Kidney (tissue), 14 donors: Measurements from ENCODE around the gene RNF145. TPM values are rescaled to one million over a fixed set of nuclear protein-coding genes. Genes with fewer than 3 reads are reported as not detected.

Source experiments
- DNase-seq, 5 donors: peaks; one replicate each; pipeline ENCODE4 v3.0.0-alpha.2; 2013 to 2020
- FAIRE-seq: peaks from 2 replicates; lab custom pipeline; 2012; peaks lifted over from hg19 to GRCh38; lab: Jason Lieb, UNC
- H3K27ac ChIP-seq, 2 donors: one replicate each; pipeline ENCODE4 v1.7.0; 2013; ENCODE audit warnings: low read depth in 2 of 2, low read length in 2 of 2, inconsistent platforms in 1 of 2
- H3K27me3 ChIP-seq: one replicate; pipeline ENCODE4 v1.7.1; 2013; ENCODE audit warnings: low read length, inconsistent platforms; ENCODE audit not compliant: control insufficient read depth, insufficient read depth
- H3K36me3 ChIP-seq, 3 donors: one replicate each; pipeline versions ENCODE4 v1.7.0 to v1.7.1; 2013; ENCODE audit warnings: low read length in 3 of 3, control low read depth in 1 of 3, inconsistent platforms in 1 of 3; ENCODE audit not compliant: insufficient read depth in 3 of 3, control insufficient read depth in 2 of 3
- H3K4me1 ChIP-seq, 3 donors: one replicate each; pipeline versions ENCODE4 v1.7.0 to v1.7.1; 2013; ENCODE audit warnings: low read length in 3 of 3, inconsistent platforms in 1 of 3, low read depth in 1 of 3; ENCODE audit not compliant: control insufficient read depth in 2 of 3, insufficient read depth in 2 of 3
- H3K4me3 ChIP-seq, 3 donors: one replicate each; pipeline versions ENCODE4 v1.7.0 to v1.8.1; 2013; ENCODE audit warnings: low read length in 3 of 3, control low read depth in 1 of 3, inconsistent platforms in 1 of 3
- H3K9ac ChIP-seq, 3 donors: one replicate each; pipeline versions ENCODE4 v1.7.0 to v1.7.1; 2013; ENCODE audit warnings: low read length in 3 of 3, control low read depth in 1 of 3, inconsistent platforms in 1 of 3
- H3K9me3 ChIP-seq, 3 donors: one replicate each; pipeline versions ENCODE4 v1.7.0 to v1.7.1; 2013; ENCODE audit warnings: low read length in 3 of 3, control low read depth in 1 of 3, inconsistent platforms in 1 of 3; ENCODE audit not compliant: control insufficient read depth in 2 of 3, insufficient read depth in 1 of 3
- CTCF ChIP-seq: IDR thresholded peaks from 3 replicates; pipeline ENCODE4 v1.5.1; 2012; ENCODE audit warnings: mild to moderate bottlenecking, moderate library complexity, borderline replicate concordance; ENCODE audit not compliant: insufficient read depth; ENCODE audit errors: extremely low read depth
- intact Hi-C: fragments of 100-400 bp; cut with DNase I; formaldehyde crosslinking; loops from one replicate; pipeline ENCODE4 v1.11.1; 2022
- polyA plus RNA-seq: library from polyadenylated mRNA; stranded (reverse); fragments of 350-450 nt; fragmentation: Illumina TruSeq; extraction: RNeasy Lipid Tissue Mini Kit (QIAGEN cat#74804); gene quantifications from one replicate; pipeline ENCODE4 v1.2.3, GENCODE V29; 2014; ENCODE audit warnings: low read depth, low replicate concordance; ENCODE audit not compliant: insufficient read depth
- total RNA-seq: library from RNA; stranded (reverse); fragmentation: NEBNext Ultra II Directional; extraction: Animal tissue kit (Norgen Biotek cat#: 25700); gene quantifications from one replicate; pipeline ENCODE4 v1.2.1, GENCODE V29; 2021
- donor health status: control.
- donor health status: control.
- donor health status: control.
- donor health status: control.
- donor health status: control.
- donor health status: DM: yes; HTN: yes; CAD: no.
- donor health status: Normal renal cell carcinoma (clear cell type).

The RNF145 gene
- total and polyA plus RNA-seq, 2 donors from 2014 or later: 29.6 to 66.5 TPM

GRCh38 chr5:159207686-159208513 is 1.5 kb downstream of the RNF145 start:
- intact Hi-C loops: no loop called here
- no peak for FAIRE-seq
- DNase-seq: peak; percentile 86 to 93 (median 90)
- H3K9me3 ChIP-seq: no peaks in the 10 kb centered on the region
- H3K27ac ChIP-seq: peak overlapping the region; percentile 85 to 88
- H3K9ac ChIP-seq: peak overlapping the region; percentile 72 to 89 (median 84)
- no peaks in the 10 kb centered on the region for H3K27me3 ChIP-seq
- peak overlapping the region; percentile 77 to 92 (median 87) for H3K4me3 ChIP-seq
- no peaks in the 10 kb centered on the region for H3K36me3 ChIP-seq
- peaks cover 2 to 12% (median 8%) of the 10 kb centered on the region in 3 donors for H3K4me1 ChIP-seq
- no peak for TF ChIP-seq CTCF

DNA sequence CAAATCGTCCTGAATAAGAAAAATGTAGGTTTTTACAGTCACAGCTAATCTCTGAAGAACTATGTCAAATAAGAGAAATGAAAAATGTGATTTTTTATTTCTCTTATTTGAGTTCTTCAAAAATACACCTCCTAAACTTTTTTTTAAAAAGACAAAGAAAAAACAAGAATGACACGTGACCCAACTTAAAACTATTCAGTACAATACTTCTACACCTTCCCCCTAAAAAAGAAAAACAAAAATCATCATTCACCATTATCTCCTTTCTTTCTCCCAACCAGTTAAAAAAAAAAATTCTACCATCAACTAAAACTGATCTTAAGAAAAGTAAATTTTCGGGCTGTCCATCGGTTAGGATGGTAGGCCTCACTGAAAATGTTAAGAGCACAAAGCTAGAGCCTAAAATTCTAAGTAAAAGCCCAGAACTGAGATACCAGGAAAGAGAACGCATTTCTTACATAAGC is 2.1 kb downstream of the RNF145 start:
- Histone ChIP-seq H3K36me3 (no peaks in the 10 kb centered on the region), H3K9me3 (no peaks in the 10 kb centered on the region), H3K27ac (peak overlapping the region; percentile 85 to 88), H3K4me1 (peaks cover 2 to 12% (median 8%) of the 10 kb centered on the region in 3 donors), H3K27me3 (no peaks in the 10 kb centered on the region), H3K9ac (peak overlapping the region; percentile 72 to 89 (median 84)), H3K4me3 (peak overlapping the region; percentile 77 to 92 (median 87))
- TF ChIP-seq CTCF: no peak
- DNase-seq (no peak), FAIRE-seq (peak; percentile 35)
- intact Hi-C loops: no loop called here

- DNase-seq (peak in 2 of 5 donors; percentile 4 to 18), FAIRE-seq (no peak)
- Histone ChIP-seq H3K27ac (peak overlapping the region; percentile 85 to 88), H3K4me3 (peak overlapping the region in 2 of 3 donors; percentile 12 to 92), H3K27me3 (no peaks in the 10 kb centered on the region), H3K9me3 (no peaks in the 10 kb centered on the region), H3K36me3 (no peaks in the 10 kb centered on the region), H3K4me1 (peaks cover 2 to 12% (median 8%) of the 10 kb centered on the region in 3 donors), H3K9ac (peak overlapping the region in 2 of 3 donors; percentile 17 to 84)
- TF ChIP-seq CTCF: no peak
- intact Hi-C loops: no loop called here
Observed at GRCh38 chr5:159206818-159207217, 2.5 kb downstream of the RNF145 start.
